HL-60 (cell line): ENCODE results near the gene NMS.

Source experiments
- CTCF ChIP-seq: IDR thresholded peaks from one replicate; pipeline ENCODE4 v1.5.1; 2011; ENCODE audit warnings: low read length, control low read depth, inconsistent platforms; ENCODE audit not compliant: insufficient read depth
- SPI1 ChIP-seq: IDR thresholded peaks from 2 replicates; pipeline ENCODE4 v1.6.1; 2012; ENCODE audit warnings: low read depth, mild to moderate bottlenecking, borderline replicate concordance

GRCh38 chr2:100527440-100528015 lies 57.2 kb downstream of the NMS start:
- TF ChIP-seq CTCF (no peak), SPI1 (no peak)
